Liver (tissue), 9 donors: ENCODE results near the gene C3orf52. TPM values are rescaled to one million over a fixed set of nuclear protein-coding genes. Genes with fewer than 3 reads are reported as not detected.

Experiments
- DNase-seq: peaks from one replicate; pipeline ENCODE4 v3.0.0-alpha.2; 2017; ENCODE audit warnings: low spot score
- H3K27ac ChIP-seq, 2 donors: one replicate each; pipeline ENCODE4 v1.7.0; 2013; ENCODE audit warnings: inconsistent platforms in 2 of 2, low read length in 2 of 2, control low read depth in 1 of 2, low read depth in 1 of 2, mild to moderate bottlenecking in 1 of 2
- H3K27me3 ChIP-seq, 4 donors: one replicate each; pipeline versions ENCODE4 v1.6.1 to v1.7.0; 2013; ENCODE audit warnings: low read length in 3 of 4, inconsistent platforms in 1 of 4, mild to moderate bottlenecking in 1 of 4, moderate library complexity in 1 of 4; ENCODE audit not compliant: control insufficient read depth in 4 of 4, insufficient read depth in 4 of 4
- H3K36me3 ChIP-seq, 4 donors: one replicate each; pipeline versions ENCODE4 v1.6.1 to v1.7.0; 2013; ENCODE audit warnings: low read length in 3 of 4, mild to moderate bottlenecking in 3 of 4, low read depth in 1 of 4, moderate library complexity in 1 of 4; ENCODE audit not compliant: control insufficient read depth in 4 of 4, insufficient read depth in 3 of 4
- H3K4me1 ChIP-seq, 4 donors: one replicate each; pipeline versions ENCODE4 v1.6.1 to v1.7.0; 2013; ENCODE audit warnings: low read length in 3 of 4, mild to moderate bottlenecking in 3 of 4, moderate library complexity in 1 of 4; ENCODE audit not compliant: control insufficient read depth in 4 of 4, insufficient read depth in 4 of 4
- H3K4me3 ChIP-seq, 3 donors: one replicate each; pipeline versions ENCODE4 v1.6.1 to v1.7.0; 2013; ENCODE audit warnings: low read length in 3 of 3, control low read depth in 1 of 3, low read depth in 1 of 3, mild to moderate bottlenecking in 1 of 3
- H3K9ac ChIP-seq, 2 donors: one replicate each; pipeline ENCODE4 v1.7.0; 2013; ENCODE audit warnings: low read length in 2 of 2, mild to moderate bottlenecking in 2 of 2, moderate library complexity in 2 of 2, control low read depth in 1 of 2, low read depth in 1 of 2
- H3K9me3 ChIP-seq, 4 donors: one replicate each; pipeline versions ENCODE4 v1.6.1 to v1.7.0; 2013; ENCODE audit warnings: low read length in 3 of 4; ENCODE audit not compliant: control insufficient read depth in 4 of 4
- ATF3 ChIP-seq: IDR thresholded peaks from 2 replicates; pipeline ENCODE4 v1.6.1; 2016; ENCODE audit warnings: antibody characterized with exemption
- CTCF ChIP-seq: fragments of 150-350 bp; IDR thresholded peaks from 2 replicates; pipeline ENCODE4 v1.5.1; 2017; ENCODE audit warnings: improper control_type of control experiment, low read depth, low read length; ENCODE audit not compliant: missing input control
- EGR1 ChIP-seq, 2 donors: IDR thresholded peaks; 2 replicates each; pipeline ENCODE4 v1.6.1; 2016 to 2018; ENCODE audit warnings: antibody characterized with exemption in 2 of 2, low read depth in 2 of 2
- FOXA1 ChIP-seq: IDR thresholded peaks from 2 replicates; pipeline ENCODE4 v1.6.1; 2016; ENCODE audit warnings: antibody characterized with exemption
- FOXA2 ChIP-seq: IDR thresholded peaks from 2 replicates; pipeline ENCODE4 v1.6.1; 2016; ENCODE audit warnings: antibody characterized with exemption
- GABPA ChIP-seq, 2 donors: IDR thresholded peaks in 1 of 2; conservative IDR thresholded peaks in 1 of 2; 2 replicates each; pipeline ENCODE4 v1.6.1; 2016; ENCODE audit warnings: antibody characterized with exemption in 2 of 2, mild to moderate bottlenecking in 1 of 2, moderate library complexity in 1 of 2
- HNF4A ChIP-seq, 2 donors: conservative IDR thresholded peaks; 2 replicates each; pipeline ENCODE4 v1.6.1; 2016; ENCODE audit warnings: antibody characterized with exemption in 2 of 2, mild to moderate bottlenecking in 2 of 2
- HNF4G ChIP-seq: IDR thresholded peaks from 2 replicates; pipeline ENCODE4 v1.6.1; 2016; ENCODE audit warnings: antibody characterized with exemption
- JUND ChIP-seq, 2 donors: IDR thresholded peaks; 2 replicates each; pipeline ENCODE4 v1.6.1; 2016; ENCODE audit warnings: antibody characterized with exemption in 2 of 2
- MAX ChIP-seq: IDR thresholded peaks from 2 replicates; pipeline ENCODE4 v1.6.1; 2016; ENCODE audit warnings: antibody characterized with exemption
- NR2F2 ChIP-seq: IDR thresholded peaks from 2 replicates; pipeline ENCODE4 v1.6.1; 2016; ENCODE audit warnings: antibody characterized with exemption
- RAD21 ChIP-seq, 2 donors: IDR thresholded peaks; 2 replicates each; pipeline ENCODE4 v1.6.1; 2016; ENCODE audit warnings: antibody characterized with exemption in 2 of 2, mild to moderate bottlenecking in 2 of 2
- REST ChIP-seq: IDR thresholded peaks from 2 replicates; pipeline ENCODE4 v1.6.1; 2016; ENCODE audit warnings: antibody characterized with exemption, mild to moderate bottlenecking
- RXRA ChIP-seq, 2 donors: IDR thresholded peaks; 2 replicates each; pipeline ENCODE4 v1.6.1; 2017 to 2018; ENCODE audit warnings: antibody characterized with exemption in 2 of 2, mild to moderate bottlenecking in 1 of 2
- SP1 ChIP-seq: IDR thresholded peaks from 2 replicates; pipeline ENCODE4 v1.6.1; 2018; ENCODE audit warnings: antibody characterized with exemption, mild to moderate bottlenecking
- TAF1 ChIP-seq: conservative IDR thresholded peaks from 2 replicates; pipeline ENCODE4 v1.6.1; 2016; ENCODE audit warnings: antibody characterized with exemption, mild to moderate bottlenecking
- YY1 ChIP-seq: IDR thresholded peaks from 2 replicates; pipeline ENCODE4 v1.6.1; 2016; ENCODE audit warnings: antibody characterized with exemption, mild to moderate bottlenecking
- ZBTB33 ChIP-seq: IDR thresholded peaks from 2 replicates; pipeline ENCODE4 v1.6.1; 2016; ENCODE audit warnings: antibody characterized with exemption
- WGBS: extraction: QIAGEN DNeasy Blood & Tissue Kit; methylation state at CpG from one replicate; pipeline ENCODE4 v1.1.7; 2013; 5-methylcytosine and 5-hydroxymethylcytosine counted together
- polyA plus RNA-seq, 2 donors: library from polyadenylated mRNA; stranded (reverse) in 1 of 2; unstranded in 1 of 2; fragments of 200-250 nt in 1 of 2; fragments of >200 nt in 1 of 2; fragmentation: Nextera tagmentation in 1 of 2; extraction: Ambion mirVana in 1 of 2; gene quantifications; one replicate each; pipeline versions ENCODE4 v1.2.1 to v1.2.3, GENCODE V29; 2013 to 2015
- total RNA-seq, 2 donors: library from RNA; depleted of rRNA; stranded (reverse); fragments of >200 nt; gene quantifications; one replicate each; pipeline ENCODE4 v1.2.3, GENCODE V29; 2014
- donor health status: healthy.
- donor health status: healthy.
- donor health status: healthy.
- donor health status: healthy.
- donor health status: healthy.

C3orf52 gene
- total and polyA plus RNA-seq, 4 donors, result 0.10 to 1.8 (median 0.47) TPM; not detected in 1

- 89% methylated on average over 2 of the region's 2 CpGs for WGBS
- Histone ChIP-seq H3K9me3 (no peaks in the 10 kb centered on the region), H3K36me3 (no peaks in the 10 kb centered on the region), H3K27ac (no peak overlapping the region), H3K4me1 (peaks cover 0 to 5% (median 0%) of the 10 kb centered on the region in 4 donors), H3K4me3 (no peak overlapping the region), H3K9ac (no peak overlapping the region), H3K27me3 (peaks cover 0 to 5% (median 0%) of the 10 kb centered on the region in 4 donors)
- no peak for TF ChIP-seq CTCF
- no peak for TF ChIP-seq YY1
- TF ChIP-seq ZBTB33, result no peak
- no peak for TF ChIP-seq EGR1 (IDR thresholded peaks at IDR 0.05; ENCODE audit: low read depth in 2 of 2)
- no peak for TF ChIP-seq TAF1
- no peak for TF ChIP-seq RAD21 (IDR thresholded peaks at IDR 0.05)
- no peak for TF ChIP-seq JUND (IDR thresholded peaks at IDR 0.05)
- TF ChIP-seq SP1, result no peak
- TF ChIP-seq ATF3, result no peak
- no peak for TF ChIP-seq RXRA (IDR thresholded peaks at IDR 0.05)
- TF ChIP-seq REST, result no peak
- TF ChIP-seq FOXA2, result no peak
- TF ChIP-seq HNF4G, result no peak
- no peak for TF ChIP-seq MAX
- TF ChIP-seq FOXA1, result no peak
- no peak for TF ChIP-seq GABPA (IDR thresholded peaks at IDR 0.05 in 1 of 2, conservative IDR thresholded peaks at IDR 0.05 in 1 of 2)
- no peak for TF ChIP-seq HNF4A (conservative IDR thresholded peaks at IDR 0.05)
- no peak for TF ChIP-seq NR2F2
- DNase-seq, result no peak
These were observed 35.7 kb downstream of the C3orf52 start for GRCh38 chr3:112121577-112122547.
